NCI-H1930 (cell line): ENCODE results near the gene CTAGE9.
"Not testable (repeated sequence)": the region's sequence is repeated elsewhere in the genome, so short reads cannot be mapped to it uniquely, and the experiment has no call there.

ENCODE experiments used
- DNase-seq, 2 experiments: peaks; one replicate each; lab custom pipeline; 2025; lab: John Stamatoyannopoulos, UW

The CTAGE9 gene, protein sequence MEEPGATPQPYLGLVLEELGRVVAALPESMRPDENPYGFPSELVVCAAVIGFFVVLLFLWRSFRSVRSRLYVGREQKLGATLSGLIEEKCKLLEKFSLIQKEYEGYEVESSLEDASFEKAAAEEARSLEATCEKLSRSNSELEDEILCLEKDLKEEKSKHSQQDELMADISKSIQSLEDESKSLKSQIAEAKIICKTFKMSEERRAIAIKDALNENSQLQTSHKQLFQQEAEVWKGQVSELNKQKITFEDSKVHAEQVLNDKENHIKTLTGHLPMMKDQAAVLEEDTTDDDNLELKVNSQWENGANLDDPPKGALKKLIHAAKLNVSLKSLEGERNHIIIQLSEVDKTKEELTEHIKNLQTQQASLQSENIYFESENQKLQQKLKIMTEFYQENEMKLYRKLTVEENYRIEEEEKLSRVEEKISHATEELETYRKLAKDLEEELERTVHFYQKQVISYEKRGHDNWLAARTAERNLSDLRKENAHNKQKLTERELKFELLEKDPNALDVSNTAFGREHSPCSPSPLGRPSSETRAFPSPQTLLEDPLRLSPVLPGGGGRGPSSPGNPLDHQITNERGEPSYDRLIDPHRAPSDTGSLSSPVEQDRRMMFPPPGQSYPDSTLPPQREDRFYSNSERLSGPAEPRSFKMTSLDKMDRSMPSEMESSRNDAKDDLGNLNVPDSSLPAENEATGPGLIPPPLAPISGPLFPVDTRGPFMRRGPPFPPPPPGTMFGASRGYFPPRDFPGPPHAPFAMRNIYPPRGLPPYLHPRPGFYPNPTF

DNA sequence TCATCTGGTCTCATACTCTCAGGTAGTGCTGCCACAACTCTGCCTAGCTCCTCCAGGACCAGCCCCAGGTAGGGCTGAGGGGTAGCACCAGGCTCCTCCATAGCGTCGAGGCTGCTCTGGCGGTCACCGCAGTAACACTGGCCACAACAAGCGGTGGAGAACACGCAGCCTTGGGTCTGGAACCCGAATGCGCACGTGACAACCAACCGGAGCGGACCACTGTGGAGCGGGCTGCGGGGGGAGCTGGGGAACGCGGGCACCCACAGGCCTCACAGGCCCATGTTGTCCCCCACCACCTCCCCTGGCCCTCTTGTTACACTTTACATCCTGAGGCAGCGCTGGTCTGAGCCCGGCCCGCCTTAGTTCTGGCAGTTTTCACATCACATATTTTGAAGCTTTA is at the start of gene CTAGE9:
CTAGE9 (minus strand) TSS at position 101 of the 400 bp plus-strand sequence; CDS start at position 101, 0 bp downstream.
- DNase-seq = not testable (repeated sequence)

DNA sequence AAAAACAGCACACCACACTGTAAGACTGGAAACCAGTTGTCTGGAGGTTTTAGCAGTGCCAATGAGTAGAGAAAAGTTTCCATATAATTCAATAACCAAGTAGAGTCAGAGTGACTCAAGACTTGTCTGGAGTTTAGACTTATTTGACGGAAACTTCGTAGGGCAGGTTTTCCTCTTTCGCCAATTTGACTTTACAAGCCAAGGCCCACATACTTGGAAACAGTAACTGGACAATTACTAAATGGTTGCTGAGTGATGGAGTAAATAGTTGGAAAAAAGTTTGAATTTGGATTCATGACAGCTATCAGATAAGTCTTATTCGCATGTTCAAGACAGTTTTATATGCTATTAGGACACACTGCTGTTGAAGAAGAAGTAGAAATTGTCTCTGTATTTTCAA is 48.1 kb upstream of the CTAGE9 start:
- no peak for DNase-seq

DNA sequence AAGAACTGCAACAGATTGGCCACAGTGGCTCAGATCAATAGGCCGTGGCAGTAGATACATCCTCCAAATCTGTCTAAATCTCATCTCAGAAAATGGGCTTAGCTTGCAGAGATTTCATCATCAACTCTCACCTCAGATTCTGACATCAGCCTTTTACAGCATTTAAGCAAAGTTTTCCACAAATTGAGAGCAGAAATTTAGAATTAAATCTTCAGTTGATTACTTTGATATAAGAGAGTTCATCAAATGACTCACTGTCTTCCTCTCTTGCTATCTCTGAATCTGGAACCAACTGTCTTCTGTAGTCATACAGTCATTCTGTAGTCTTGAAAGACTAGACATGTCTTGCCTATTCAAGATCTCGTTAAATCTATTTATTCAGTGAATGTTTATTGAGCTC is 45.2 kb upstream of the CTAGE9 start:
- DNase-seq = no peak

DNA sequence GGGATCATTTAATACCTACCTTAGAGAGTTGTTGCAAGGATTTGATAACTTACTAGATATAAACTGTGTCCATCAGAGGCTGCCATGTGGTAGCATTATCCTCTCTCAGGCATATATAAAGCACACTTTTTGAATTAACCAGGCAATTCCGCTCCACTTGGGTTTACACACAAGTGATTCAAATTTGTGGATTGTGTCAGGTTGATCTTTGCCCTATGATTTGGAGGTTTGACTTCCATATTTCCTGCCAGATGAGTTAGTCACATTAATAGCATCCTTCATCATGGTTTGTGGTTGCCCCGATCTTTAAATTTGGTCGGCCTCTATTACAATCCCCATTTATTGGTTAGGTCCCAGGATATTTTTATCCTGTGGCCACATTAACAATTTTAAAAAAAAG is 44.8 kb upstream of the CTAGE9 start:
- DNase-seq = no peak

DNA sequence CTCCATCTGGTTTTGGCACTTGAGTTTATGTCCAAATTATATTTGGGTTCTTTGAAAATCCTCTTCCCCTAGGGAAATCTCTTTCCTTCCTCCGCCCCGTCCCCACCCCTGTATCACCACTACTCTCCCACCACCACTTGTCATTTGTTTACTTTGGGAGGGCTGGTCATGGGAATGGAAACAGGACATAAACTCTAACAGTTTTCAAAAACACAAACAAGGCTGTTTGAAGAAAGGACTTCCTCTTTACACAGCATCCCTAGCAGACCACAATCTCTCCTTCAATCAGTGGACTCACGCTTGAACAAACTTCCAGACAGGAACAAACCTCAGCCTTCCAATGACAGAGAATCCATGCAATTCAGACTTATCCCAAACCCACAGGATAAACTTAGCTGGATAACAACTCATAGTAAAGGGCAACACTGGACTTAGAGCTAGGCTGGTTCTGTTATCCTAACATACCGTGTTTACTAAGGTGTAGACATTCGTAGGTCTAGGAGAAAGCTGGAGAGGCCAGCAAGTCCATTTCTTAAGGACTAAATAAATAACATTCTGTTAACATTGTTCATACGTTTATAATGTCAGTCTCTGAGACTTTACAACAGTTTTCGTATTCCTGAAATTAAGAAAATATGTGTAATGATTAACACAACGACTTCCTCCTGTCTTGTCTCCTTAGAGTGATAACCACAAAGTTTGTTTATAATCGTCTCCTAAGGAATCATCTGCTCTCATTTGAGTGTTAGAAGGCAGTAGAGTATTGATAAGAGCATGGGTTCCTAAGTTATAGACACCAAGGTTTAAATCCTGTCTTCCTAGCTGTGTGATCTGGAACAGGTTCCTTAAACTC is 44.1 kb upstream of the CTAGE9 start:
- no peak for DNase-seq

DNA sequence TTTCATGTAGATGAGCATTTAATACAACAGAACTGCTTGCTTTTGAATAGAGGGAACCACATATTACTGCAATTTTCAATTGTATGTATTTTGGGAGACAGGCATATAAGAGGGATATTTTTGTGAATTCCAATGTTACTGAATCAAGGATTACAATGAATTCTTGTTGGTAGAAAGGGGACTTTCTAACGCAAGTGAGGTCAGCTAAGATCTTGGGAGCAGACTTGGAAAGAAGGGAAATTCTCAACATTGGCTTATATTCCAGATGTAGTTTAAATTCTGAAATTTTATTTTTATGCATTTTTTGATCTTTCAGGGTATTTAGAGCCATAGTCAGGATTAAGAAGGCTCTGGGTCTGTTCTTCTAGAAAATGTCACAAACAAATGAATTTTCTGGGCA is 43.3 kb upstream of the CTAGE9 start:
- DNase-seq = no peak

DNA sequence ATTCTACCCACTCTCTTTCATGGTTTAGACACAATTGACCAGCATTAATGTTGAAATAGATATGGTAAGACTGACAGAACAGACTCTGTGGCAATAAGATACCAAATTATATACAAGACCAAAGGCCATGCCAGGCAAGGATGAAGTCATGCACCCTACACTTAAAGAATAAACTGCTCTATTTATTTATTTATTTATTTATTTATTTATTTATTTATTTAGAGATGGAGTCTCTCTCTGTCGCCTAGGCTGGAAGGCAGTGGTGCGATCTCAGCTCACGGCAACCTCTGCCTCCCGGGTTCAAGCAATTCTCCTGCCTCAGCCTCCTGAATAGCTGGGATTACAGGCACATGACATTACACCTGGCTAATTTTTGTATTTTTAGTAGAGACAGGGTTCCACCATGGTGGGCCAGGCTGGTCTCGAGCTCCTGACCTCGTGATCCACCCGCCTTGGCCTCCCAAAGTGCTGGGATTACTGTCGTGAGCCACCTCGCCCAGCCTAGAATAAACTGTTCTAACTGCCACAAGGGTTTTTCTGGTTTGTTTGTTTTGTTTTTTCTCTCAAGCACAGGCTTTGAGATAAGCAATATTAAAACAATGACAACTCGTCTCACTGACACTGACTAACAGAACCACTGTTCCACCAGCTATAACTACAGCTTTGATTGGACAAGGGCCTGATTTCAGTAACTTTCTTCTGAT is 40.3 kb upstream of the CTAGE9 start:
- DNase-seq = not testable (repeated sequence)

DNA sequence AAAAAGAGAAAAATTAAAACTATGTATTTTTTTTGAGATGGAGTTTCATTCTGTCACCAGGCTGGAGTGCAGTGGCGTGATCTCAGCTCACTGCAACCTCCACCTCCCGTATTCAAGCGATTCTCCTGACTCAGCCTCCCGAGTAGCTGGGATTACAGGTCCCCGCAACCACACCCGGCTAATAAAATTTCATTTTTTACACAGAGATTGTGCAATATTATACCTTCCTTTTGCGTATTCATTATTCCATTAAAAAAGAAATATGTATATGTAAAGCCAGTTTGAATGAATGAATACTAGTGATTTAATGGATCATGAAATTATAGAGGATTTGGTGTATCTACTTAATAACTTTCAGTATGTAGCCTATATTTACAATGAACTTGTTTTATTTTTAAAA is 38.2 kb upstream of the CTAGE9 start:
- DNase-seq = no peak

DNA sequence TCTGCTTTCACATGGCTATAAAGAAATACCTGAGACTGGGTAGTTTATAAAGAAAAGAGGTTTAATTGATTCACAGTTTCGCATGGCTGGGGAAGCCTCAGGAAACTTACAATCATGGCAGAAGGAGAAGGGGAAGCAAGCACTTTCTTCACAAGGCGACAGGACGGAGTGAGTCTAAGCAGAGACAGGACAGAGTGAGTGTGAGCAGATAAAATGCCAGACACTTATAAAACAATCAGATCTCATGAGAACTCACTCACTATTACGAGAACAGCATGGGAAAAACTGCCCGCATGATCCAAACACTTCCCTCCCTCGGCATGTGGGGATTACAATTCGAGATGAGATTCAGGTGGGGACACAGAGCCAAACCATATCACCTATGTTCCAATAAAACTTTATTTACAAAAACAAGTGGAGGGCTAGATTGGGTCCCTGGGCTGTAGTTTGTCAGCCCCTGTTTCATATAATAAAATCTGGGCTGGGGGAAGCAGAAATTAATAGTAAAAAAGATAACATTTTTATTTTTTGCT is 37.1 kb upstream of the CTAGE9 start:
- no peak for DNase-seq

DNA sequence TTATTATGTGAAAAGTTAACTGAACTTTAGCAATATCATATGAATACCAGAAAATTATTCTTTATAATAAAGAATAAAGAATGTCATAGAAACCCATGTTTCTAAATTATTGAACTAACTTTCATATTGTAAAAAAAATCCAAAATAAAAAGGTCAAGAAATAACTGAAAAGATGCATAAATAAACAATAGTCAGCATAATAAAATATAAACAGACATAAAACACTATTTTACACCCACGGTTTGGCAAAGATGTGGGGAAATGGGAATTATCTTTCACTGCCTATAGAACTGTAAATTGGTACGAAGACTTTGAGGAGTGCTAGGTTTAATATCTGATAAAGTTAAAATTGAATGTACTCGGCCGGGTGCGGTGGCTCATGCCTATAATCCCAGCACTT is 34.7 kb upstream of the CTAGE9 start:
- no peak for DNase-seq

DNA sequence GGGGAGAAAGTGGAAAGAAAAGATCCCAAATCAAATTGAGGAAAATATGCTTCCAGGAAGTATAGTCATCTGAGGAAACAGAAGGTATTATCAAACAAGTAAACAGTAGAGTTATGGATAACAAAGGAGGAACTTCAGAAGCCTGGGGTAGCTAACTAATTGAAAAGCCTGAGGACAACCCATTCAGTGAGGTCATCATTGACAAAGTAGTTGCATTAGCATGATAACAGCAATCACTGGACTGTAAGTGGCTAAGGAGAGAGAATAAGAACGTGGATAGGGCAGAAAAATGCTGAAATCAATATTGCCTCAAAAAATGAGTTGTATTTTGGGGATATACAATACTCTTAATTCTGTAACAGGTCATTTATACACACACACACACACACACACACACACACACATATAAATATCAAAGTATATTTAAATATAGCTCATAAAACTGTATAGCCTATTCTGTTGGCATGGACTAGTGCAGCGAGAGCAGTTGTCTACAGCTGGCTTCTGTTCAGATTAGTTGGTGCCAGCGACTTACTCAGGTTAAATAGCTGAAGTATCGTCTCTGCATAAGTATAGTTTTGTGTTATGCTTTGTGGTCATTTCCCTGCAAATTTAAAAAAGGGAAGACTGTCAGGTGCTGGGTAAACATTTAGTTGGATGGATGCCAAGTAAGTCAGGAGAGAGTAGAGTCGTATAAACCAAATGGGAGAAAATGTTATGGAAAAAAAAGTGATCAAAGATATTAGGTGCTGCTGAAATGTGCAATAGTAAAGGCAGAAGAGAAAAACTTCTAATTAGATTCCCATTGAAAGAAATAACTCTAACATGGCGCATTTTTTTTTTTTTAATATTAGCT is 33.8 kb upstream of the CTAGE9 start:
- no peak for DNase-seq

DNA sequence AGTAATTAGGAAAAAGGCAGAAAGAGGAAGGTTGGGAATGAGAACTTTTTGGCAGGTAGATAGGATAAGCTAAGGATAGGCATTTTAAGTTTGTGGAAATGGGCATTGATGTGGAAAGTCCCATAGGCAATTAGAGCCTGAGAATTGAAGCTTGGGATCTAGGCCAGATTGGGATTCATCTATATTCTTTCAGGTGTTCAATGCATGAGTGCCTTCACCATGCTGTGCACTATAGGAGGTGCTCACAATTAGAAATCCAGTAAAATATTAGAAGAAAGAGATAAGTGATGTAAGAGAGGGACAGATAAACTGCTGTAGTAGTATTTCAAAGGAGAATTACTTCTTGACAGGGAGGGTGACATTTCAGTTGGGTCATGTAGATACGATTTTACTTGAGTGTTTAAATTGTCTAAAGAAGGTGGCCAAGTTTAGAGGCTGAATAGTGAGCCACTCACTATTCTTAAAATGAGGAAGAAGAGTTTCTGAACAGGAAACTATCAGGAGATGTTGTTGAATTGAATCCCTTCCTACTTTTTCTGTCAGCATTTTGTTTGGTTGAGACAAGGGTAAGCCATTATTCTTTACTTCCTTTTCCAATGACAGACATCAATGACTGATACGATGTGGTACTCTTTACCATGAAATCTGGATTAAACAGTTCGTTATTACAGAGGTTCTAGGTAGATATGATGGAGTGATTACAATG is 31.0 kb upstream of the CTAGE9 start:
- DNase-seq = no peak

DNA sequence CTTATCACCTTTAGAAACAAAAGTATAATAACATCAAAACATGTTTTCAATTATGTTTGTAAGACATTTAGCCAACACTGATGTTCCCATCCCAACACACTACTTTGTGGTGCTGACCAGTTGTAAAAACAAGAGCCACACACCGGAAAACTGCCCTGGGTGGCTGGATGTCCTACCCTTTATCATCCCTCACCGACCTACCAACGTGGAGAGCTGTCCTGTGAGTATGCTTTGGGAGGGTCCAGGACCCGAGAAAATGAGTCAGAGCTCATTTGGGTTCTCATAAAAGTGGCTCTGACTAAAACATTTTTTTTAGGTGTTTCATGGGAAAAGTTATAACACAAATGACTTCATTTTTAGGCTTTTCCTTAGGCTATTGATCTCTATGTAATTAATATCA is 29.3 kb upstream of the CTAGE9 start:
- DNase-seq = no peak

DNA sequence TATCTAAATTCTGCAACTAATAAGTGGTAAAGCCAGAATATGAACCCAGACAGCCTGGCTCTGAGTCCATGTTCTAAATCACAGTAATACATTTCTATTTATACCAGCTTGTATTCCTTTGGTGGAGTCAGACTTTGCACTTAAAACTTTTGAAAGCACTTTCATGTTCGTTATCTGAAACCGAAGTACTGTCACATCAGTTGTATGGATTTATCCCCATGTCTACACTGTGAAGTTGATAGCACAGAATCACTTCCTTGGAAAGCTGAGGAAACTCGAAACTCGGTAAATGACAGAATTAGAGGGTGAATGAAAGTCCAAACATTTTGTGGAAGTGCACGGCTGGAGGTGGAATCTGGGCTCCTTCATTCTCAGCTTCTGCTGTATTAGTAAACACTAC is 28.3 kb upstream of the CTAGE9 start:
- no peak for DNase-seq

DNA sequence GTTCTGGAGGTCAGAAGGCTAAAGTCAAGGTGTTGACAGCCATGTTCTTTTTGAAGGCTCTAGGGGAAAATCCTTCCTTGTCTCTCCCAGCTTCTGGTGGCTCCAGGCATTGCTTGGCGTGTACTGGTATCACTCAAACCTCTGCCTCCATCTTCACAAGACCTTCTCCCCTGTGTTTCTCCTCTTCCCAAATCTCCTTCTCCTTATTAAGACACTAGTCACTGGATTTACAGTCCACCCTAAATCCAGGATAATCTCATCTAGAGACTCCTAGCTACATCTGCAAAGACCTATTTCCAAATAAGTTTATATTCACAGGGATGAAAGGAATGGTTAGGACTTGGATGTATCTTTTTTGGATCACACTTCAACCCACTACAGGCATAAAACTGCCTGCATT is 26.0 kb upstream of the CTAGE9 start:
- no peak for DNase-seq

DNA sequence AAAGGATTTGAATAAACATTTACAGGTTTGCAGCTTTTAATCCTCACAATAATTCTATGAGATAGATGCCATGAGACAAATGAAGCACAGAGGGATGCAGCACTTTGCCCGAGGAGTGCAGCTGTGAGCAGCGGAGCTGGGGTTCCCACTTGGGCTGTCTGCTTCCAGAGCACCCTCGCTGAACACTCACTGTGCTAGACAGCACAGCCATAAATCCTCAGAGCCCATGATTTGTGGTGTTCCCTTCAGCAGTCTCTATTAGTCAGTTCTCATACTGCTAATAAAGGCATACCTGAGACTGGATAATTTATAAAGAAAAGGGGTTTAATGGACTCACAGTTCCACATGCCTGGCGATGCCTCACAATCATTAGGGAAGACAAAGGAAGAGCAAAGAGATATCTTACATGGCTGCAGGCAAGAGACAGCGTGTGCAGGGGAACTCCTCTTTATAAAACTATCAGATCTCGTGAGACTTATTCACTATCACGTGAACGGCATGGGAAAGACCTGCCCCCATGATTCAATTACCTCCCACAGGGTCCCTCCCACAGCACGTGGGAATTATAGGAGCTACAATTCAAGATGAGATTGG is 25.3 kb upstream of the CTAGE9 start:
- no peak for DNase-seq

DNA sequence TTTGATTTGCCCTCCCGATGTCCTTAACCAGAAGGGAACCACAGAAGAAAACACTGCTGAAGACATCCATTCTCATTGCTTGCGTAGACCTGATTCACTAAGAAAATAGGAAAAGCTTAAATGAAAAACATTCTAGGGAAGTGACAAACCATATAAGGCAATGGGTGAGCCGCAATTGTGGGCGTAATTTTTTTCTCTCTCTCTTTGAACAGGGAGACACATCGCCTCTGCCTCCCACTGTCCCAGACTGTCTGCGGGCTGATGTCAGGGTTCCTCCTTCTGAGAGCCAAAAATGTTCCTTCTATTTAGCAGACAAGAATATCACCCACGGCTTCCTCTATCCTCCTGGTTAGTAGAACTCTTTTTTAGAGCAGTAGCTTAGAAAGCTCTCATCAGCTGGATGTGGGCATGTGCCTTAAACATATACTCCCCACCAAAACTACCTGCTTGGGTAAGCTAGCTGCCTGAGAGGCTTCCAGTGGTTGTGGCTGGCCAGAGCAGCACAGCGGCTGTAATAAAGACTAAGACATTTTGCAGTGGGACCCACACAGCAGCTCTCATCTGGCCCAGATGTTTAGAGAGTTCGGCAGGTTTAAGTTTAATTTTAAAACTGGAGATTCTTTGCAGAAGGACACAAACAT is 22.7 kb upstream of the CTAGE9 start:
- DNase-seq = no peak

DNA sequence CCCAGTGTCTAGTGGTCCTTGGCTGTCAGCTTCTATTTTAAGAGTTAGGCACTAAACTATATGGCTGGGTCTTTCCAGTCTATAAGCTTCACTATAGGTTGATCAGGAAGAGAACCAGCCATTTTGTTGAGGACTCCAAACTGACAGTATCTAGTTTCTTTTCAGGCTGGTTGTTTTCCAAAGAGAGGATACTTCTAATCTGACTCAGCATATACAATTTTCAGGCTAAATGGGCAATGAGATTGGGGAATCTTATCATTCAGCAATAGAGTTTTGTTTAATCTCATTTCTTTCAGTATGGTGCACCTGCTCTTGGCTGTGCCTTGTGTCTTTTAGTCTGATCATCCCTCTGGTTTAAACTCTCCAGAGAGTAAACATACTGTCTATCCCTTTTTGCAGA is 20.4 kb upstream of the CTAGE9 start:
- DNase-seq = no peak

DNA sequence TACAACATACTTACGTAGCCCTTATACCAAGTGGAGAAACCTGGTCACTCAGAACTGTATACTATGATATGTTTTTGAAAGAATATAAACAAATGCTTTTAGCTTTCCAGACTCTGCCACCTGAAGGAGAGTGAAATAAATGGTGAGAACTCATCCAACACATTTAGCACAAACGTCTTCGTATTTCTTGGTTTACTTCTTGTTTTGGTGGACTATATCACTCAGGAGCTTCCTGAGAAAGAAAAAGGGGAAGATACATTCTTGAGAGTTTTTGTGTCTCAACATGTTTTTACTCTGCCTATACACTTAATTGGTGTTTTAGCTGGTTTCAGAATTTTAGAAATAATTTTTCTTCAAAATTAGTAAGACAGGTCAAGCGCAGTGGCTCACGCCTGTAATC is 19.4 kb upstream of the CTAGE9 start:
- DNase-seq = no peak
